Measurements from ENCODE around the gene CCNY.
"Not testable (repeated sequence)": the region's sequence is repeated elsewhere in the genome, so short reads cannot be mapped to it uniquely, and the experiment has no call there.

CCNY gene

DNA sequence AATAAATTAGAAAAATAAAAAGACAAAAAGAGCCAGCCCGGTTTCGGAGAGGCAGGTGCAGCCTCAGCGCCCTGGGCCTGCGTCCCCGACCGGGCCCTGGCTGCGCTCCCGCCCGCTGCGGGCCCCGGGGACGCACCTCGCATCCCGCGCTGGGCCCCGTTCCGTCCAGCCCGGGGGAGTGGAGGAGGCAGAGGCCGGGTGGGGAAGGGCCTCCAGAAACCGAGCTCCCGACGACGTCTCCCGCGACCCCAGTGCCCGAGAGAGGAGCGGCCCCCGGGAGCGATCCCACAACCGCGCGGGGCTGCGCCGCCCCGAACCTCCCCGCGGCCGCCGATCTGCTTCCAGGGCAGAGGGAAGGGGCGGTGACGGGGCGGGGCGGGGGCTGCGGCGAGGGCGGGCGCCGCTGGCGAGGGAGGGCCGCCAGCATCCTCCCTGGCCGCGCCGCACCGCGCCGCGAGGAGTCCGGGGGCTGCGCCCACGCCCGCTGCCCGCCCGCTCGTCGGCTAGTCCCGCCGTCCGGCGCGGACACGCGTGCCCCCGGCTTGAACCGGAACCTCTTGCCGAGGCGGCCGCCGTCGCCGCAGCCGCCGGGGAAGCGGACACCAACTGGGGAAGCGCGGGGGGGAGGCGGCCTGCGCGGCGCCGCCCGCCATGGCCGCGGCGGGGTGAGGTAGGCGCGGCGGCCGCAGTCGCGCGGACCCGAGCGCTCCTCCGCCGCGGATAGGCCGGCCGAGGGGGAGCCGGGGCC, at the start of gene CCNY:
Gene CCNY, plus strand, starts transcription at position 426 of the 748 bp plus-strand sequence. CDS start 545 bp downstream, outside the sequence.
- peak; percentile 69 to 74 for DNase-seq

GRCh38 chr10:35289198-35289597, 47.1 kb upstream of the CCNY start:
- no peak for DNase-seq

GRCh38 chr10:35294506-35294905, 41.8 kb upstream of the CCNY start:
- no peak for DNase-seq

DNA sequence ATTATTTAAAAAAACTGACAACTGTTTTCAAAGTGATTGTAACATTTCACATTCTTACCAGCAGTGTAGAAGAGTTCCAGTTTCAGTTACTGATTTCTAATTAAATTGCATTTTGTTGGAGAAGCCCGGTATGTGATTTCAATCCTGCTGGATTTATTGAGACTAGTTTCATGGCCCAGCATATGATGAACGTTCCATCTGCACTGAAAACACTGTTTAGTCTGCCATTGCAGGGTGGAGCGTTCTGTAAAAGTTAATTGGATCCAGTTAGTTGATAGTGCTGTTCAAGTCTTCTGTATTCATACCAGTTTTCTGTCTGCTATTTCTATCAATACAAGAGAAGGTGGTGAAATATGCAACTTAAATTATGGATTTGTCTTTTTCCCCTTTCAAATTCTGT, 37.3 kb upstream of the CCNY start:
- no peak for DNase-seq

- DNase-seq = no peak
Measured at GRCh38 chr10:35300063-35300699, 36.1 kb upstream of the CCNY start.

DNA sequence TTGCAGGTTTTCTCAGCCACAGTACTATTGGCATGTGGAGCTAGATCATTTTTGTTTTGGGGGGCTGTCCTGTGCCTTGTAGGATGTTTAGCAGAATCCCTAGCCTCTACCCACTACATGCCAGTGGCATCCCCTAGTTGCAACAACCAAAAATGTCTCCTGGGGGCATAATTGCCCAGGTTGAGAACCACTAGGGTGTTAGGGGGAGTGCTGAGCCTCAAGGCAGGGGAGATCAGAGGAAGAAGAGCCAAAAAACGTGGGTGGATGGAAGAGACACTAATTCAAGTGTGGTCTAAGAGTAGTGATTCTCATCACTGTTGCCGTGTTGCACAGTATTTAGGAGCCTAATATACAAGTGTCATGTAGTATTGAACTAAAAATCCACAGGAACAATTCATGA, 31.7 kb upstream of the CCNY start:
- DNase-seq = no peak

- DNase-seq = no peak
Measured at GRCh38 chr10:35306852-35307251, 29.5 kb upstream of the CCNY start.

DNA sequence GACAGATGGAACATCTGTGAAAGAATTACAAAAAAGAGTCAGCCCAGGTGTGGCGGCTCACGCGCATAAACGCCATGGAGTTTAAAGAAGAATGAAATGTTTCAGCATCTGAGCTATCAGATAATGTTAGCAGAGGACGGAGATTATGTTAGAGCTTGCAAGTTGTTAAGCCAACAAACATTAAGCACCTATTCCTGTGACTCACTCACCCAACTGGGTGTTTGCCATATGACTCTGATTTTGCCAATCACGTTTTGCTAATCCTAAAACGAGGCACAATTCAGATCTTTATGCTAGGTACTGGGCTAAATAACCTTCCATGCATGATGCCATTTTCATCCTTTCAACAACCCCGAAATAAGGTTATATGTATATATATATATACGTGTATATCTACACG, 29.0 kb upstream of the CCNY start:
- DNase-seq = no peak

DNA sequence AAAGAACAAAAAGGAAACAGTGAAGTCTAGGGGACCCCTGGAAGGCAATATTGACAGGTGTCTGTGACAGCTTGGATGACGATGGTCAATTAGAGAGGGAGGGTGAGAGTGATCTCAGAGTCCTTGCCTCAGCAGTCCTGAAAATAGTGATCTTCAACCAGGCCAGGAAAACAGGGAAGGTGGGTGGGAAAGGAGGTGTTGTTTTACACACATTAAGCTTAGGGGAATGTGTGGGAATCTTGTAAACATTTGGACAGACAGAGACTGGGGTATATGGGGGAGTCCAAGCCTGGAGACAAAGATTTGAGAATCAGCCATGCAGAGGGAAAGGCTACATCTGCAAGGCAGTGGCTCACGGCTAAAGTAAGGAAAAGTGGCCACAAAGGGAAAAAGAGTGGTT, 27.5 kb upstream of the CCNY start:
- DNase-seq = no peak

DNA sequence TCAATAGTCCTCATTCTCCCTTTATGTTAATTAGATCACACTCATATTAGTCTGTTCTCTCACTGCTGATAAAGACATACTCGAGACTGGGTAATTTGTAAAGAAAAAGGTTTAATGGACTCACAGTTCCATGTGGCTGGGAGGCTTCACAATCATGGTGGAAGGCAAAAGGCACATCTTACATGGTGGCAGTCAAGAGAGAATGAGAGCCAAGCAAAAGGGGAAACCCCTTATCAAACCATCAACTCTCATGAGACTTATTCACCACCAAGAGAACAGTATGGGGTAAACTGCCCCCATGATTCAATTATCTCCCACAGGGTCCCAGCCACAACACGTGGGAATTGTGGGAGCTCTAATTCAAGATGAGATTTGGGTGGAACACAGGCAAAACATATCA, 22.2 kb upstream of the CCNY start:
- not testable (repeated sequence) for DNase-seq

- DNase-seq = not testable (repeated sequence)
Measured at GRCh38 chr10:35315235-35315634, 21.1 kb upstream of the CCNY start.

DNA sequence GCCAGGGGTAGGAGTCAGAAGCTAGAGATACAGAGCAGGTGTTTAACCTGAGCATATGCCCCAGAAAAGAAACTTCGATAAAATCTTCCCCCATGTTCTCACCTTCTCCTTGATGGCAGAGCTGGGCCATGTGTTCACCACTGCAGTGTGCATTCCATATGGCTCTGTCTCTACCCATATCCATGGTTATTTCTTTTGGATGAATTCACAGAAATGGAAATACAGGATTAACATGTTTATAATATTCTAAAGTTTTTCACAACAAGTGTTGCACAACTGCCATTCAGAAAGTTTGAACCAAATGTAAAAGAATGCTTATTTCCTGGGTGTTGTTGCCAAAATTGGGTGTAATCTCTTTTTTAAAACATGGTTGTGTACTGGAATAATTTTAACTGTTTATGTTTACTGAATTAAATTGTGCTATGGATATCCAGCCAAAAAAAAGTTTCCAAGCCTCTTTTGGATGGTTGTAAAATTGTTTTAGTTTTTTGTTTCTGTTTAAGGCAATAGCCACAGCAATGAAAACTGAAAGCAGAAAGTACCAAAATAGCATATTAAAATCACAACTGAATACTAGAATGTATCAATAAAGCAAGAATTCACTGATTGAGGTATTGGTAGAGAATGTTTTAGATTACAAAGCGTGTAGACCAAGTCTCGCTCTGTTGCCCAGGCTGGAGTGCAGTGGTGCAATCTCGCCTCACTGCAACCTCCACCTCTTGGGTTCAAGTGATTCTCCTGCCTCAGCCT, 19.9 kb upstream of the CCNY start:
- DNase-seq = no peak

DNA sequence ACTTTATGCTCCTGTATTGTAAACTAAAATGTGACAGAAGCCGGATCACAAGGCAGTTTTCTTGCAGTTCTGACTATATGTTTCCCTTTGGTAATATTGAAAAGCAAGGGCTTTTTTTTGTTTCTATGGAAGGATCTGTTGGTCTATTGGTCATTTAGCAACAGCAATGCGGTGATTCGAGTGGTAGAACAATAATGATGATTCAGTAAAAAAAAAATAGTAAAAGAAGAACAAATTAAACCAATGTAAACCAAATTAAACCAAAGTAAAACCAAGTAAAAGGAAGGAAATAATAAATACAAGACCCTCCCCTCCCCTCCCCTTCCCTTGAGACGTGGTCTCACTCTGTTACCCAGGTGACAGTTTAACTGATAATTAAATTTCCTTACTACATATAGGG, 17.8 kb upstream of the CCNY start:
- no peak for DNase-seq

DNA sequence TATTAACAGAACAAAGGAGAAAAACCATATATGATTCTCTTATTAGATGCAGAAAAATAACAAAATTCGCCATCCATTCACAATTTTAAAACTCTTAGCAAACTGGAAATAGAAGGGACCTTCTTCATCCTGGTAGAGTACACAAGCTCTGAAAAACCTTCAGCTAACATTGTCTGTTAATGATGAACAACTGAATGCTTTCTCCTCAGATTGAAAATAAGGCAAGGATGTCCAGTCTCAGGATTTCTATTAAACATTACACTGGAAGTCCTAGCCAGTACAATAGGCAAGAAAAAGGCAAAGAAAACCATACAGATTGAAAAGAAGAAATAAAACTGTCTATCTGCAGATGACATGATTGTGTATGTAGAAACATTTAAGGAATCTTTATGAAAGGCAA, 16.0 kb upstream of the CCNY start:
- DNase-seq = no peak

DNA sequence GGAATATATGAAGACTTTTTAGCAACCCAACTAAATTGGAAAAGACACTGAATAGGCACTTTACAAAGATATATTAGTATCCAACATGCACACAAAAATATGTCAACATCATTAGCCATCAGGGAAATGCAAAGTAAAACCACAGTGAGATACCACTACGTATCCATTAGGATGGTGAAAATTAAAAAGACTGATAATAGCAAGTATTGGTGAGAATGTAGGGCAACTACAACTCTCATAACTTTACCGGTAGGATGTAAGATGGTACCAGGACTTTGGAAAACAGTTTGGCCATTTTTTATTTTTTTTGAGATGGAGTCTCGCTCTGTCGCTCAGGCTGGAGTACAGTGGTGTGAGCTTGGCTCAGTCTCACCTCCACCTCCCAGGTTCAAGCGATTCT, 13.7 kb upstream of the CCNY start:
- DNase-seq = no peak

DNA sequence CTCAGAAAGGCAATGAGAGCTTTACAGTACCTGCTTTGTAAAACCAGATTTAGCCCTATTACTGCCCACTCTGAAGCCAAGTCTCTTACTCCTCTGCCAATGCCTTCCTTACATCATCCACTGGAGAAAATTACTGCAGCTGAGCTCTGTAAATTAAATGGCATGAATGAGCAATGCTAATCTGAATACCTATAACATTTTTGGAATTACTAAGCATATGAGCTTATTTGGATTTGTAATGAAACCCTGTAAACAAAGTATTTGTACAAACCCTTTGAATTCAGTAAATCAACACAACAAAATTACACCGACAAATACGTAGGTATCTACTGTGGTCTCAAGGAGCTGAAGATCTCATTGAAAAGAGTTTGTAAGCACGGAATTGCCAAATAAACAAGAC, 12.1 kb upstream of the CCNY start:
- no peak for DNase-seq

- DNase-seq = no peak
Measured at GRCh38 chr10:35326466-35327235, 9.7 kb upstream of the CCNY start.

- no peak for DNase-seq
Measured at GRCh38 chr10:35327790-35328403, 8.4 kb upstream of the CCNY start.

DNA sequence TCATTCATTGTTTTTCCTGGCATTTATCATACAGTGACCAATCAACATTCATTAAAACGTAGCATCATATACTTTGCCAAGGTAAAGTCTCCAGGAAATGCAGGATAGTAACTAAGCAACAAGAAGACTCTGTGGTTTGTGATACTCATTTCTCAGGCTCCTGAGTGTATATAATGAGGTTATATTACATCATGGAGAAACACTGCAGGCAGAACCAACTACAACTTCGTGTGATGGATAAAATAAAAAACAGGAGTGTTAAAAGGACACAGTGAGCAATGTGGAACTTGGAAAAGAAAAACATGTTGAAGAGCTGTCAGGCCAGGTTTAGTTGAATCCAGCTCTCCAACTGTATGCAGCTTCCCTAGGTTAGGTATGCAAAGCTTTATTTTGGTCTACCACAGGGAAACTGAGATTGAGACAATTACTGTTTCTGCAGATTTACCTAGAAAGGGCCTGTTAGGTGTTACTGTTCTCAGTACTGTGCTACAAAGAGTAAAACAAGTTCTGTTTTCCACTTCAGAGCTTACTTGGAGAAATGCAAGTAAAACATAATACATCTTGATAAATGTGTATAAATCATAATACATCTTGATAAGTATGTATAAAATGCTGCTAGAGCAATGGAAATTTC, 7.8 kb upstream of the CCNY start:
- DNase-seq = no peak

GRCh38 chr10:35329520-35329919, 6.8 kb upstream of the CCNY start:
- no peak for DNase-seq

DNA sequence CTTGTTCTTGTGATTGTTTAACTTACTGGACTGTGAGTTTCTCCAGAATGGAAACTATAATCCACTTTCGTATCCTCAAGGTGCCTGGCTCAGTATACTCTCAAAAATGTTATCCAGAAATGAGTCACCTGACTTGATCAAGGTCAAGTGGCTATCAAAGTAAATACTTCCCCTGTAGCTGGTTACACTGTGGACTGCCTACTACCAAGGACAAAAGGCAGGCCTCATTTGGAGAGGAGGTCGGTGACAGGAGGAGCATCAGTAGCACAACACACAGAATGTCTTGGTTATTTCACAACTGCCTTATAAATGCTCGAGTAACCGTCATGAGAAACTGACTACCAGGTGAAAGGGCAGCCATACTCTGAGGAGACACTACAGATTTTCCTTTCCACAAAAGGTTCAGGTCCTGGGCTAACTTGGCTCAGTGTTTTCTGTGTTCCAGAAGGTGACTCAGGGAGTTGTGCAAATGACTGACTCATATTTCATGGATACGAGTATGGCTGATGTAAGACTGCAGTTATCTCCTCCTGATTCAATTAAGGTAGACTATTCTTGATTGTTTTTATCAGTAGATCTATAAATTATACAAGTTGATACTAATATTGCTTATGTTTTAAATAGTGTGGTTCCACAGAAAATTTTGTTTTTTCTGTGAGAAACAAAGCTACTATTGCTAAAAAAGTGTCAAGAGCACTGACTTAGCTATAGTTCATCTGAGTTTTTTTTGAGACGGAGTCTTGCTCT, 4.2 kb upstream of the CCNY start:
- no peak for DNase-seq

DNA sequence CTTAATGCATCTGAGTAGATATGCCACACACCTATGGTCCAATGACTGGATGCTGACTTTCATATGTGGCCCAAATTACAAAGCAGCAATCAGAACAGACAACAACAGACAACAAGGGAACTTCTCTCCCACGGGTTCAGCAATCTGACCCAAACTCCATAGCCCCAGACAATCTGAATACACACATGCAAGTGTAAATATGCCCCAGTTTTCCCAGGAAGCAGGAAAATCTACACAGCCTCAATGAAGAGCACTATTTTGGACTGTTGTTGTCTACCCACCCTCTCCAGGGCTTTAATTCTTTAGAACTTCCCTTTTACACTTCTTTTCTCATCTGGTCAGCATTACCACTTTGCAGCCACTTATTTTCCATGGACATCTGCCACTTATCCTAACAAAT, 2.0 kb upstream of the CCNY start:
- DNase-seq = no peak

Data from stimulated activated CD4-positive, alpha-beta T cell treated with anti-CD3 and anti-CD28 coated beads, Interleukin-2, amount 100 ng/mL, for 48 hours (primary cell).